A673 (cell line): ENCODE measurements around the gene GJA5.

Source experiments
- EZH2 ChIP-seq: fragments of 200-600 bp; sonication (generic); IDR thresholded peaks from 2 replicates; pipeline ENCODE4 v1.6.1; 2017; ENCODE audit warnings: borderline replicate concordance, low read depth, mild to moderate bottlenecking, mixed read lengths, antibody characterized with exemption, low read length; ENCODE audit not compliant: poor library complexity, severe bottlenecking
- TF ChIP-seq, protein P1 (sequence below): fragments of 300-800, 200-600 bp; sonication (generic); conservative IDR thresholded peaks from 2 replicates; pipeline ENCODE4 v1.5.1; 2017; ENCODE audit warnings: low read depth, mild to moderate bottlenecking, antibody characterized with exemption, low read length, moderate library complexity, mixed read lengths

DNA sequence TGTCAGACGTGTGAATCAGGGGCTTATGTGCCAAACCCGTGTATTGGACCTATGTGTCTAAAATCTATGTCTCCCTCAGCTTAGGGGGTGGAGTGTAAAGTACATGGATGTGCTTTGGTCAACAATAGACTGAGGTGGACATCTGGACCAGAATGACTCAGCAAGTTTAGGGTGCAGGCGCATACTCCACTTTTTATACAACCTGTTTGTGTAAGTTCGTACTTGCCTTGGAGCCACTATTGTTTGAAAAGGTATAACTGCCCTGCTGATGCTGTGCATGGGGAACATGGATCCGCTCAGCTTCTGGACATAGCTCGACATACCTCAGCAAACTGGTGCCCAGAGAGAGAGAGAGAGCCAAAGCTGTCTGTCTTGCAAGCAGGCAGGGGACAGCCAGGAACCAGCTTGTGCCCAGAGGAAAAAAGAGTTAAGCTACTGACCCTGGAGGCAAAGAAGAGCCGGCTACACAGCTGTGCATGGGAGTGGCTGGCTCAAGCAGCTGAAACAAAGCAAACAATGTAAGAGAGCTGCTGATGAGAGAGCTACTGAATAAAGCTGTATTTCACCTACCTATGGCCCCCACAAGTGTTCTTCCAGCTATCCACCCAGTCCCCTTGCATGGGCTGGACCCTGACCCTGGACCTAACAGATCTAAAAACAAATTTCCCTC, 41.2 kb downstream of the GJA5 start:
- TF ChIP-seq EZH2, result no peak
- TF ChIP-seq, protein P1, sequence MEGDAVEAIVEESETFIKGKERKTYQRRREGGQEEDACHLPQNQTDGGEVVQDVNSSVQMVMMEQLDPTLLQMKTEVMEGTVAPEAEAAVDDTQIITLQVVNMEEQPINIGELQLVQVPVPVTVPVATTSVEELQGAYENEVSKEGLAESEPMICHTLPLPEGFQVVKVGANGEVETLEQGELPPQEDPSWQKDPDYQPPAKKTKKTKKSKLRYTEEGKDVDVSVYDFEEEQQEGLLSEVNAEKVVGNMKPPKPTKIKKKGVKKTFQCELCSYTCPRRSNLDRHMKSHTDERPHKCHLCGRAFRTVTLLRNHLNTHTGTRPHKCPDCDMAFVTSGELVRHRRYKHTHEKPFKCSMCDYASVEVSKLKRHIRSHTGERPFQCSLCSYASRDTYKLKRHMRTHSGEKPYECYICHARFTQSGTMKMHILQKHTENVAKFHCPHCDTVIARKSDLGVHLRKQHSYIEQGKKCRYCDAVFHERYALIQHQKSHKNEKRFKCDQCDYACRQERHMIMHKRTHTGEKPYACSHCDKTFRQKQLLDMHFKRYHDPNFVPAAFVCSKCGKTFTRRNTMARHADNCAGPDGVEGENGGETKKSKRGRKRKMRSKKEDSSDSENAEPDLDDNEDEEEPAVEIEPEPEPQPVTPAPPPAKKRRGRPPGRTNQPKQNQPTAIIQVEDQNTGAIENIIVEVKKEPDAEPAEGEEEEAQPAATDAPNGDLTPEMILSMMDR, result no peak
